GM12878 (cell line): ENCODE measurements around the gene ABCB10. TPM values are rescaled to one million over a fixed set of nuclear protein-coding genes. Genes with fewer than 3 reads are reported as not detected.

Source experiments
- RB1 ChIP-seq: fragments of 450-650 bp; formaldehyde crosslinking; IDR thresholded peaks from 2 replicates; pipeline ENCODE4 v1.6.1; 2017; ENCODE audit warnings: mild to moderate bottlenecking, borderline replicate concordance
- RFX5 ChIP-seq: IDR thresholded peaks from 2 replicates; pipeline ENCODE4 v1.6.1; 2011; ENCODE audit warnings: low read depth, low read length, improper control_type of control experiment
- SUZ12 ChIP-seq: fragments of 200-600 bp; sonication (generic); IDR thresholded peaks from one replicate; pipeline ENCODE4 v1.6.1; 2018; ENCODE audit warnings: antibody characterized with exemption, mild to moderate bottlenecking; ENCODE audit not compliant: unreplicated experiment
- polyA plus RNA-seq, 11 experiments: library from polyadenylated mRNA; depleted of rRNA in 4 of 11; unstranded in 6 of 11; stranded (reverse) in 5 of 11; fragments of >200 nt; fragmentation: Nextera tagmentation in 4 of 11; fragmentation: Illumina TruSeq in 1 of 11; extraction: Ambion mirVana in 4 of 11; extraction: Trizol in 1 of 11; gene quantifications; 1 replicate in 1 of 11; 2 replicates in 10 of 11; pipeline versions ENCODE4 v1.2.1 to v1.2.3, GENCODE V29; 2011 to 2016; ENCODE audit warnings: inconsistent platforms in 2 of 11, missing spikeins in 2 of 11, low read depth in 1 of 11
- total RNA-seq, 4 experiments: library from RNA; depleted of rRNA in 3 of 4; stranded (reverse); fragments of >200 nt in 3 of 4; fragmentation: Illumina TruSeq in 1 of 4; extraction: Trizol in 1 of 4; gene quantifications; 2 replicates each; pipeline versions ENCODE4 v1.2.1 to v1.2.3, GENCODE V29; 2013 to 2021
- TF ChIP-seq, protein P1 (sequence below): fragments of 450-650 bp; formaldehyde crosslinking; IDR thresholded peaks from 2 replicates; pipeline ENCODE4 v1.4.0; 2020; ENCODE audit warnings: mild to moderate bottlenecking, moderate library complexity
- TF ChIP-seq, protein P2 (sequence below): IDR thresholded peaks from 2 replicates; pipeline ENCODE4 v1.6.1; 2011; ENCODE audit warnings: low read depth, mild to moderate bottlenecking, low read length, moderate library complexity, borderline replicate concordance; ENCODE audit errors: extremely low read depth
- TF ChIP-seq, protein P3 (sequence below): fragments of 450-650 bp; IDR thresholded peaks from 2 replicates; pipeline ENCODE4 v1.6.1; 2017; ENCODE audit warnings: low read depth, mild to moderate bottlenecking, moderate library complexity
- TF ChIP-seq, protein P4 (sequence below): IDR thresholded peaks from 2 replicates; pipeline ENCODE4 v1.6.1; 2012; ENCODE audit warnings: low read length, inconsistent platforms

Gene ABCB10
- total and polyA plus RNA-seq, 10 of the 15 experiments (the other 5 are each of a cell fraction or from before 2014, with no cell fraction given) = 8.0 to 30.5 (median 16.7) TPM

DNA sequence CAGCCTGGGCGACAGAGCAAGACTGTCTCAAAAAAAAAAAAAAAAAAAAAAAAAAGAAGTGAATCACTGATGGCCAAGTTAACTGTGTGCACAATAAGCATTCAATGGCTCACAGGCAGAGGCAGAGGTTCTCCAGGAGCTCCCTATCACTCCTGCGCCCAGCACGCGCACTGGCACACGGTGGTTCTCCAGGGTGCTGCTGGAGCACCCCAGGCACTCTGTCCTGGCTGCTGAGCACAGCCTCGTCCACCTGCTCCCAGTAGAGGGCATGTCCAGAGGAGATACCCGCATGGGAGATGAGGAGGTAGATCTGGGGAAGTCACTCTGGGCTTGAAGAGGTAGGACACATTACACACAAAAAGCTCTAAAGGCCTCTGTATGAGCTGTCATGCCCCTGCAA lies 28.9 kb downstream of the ABCB10 start (continued):
- TF ChIP-seq, protein P1, sequence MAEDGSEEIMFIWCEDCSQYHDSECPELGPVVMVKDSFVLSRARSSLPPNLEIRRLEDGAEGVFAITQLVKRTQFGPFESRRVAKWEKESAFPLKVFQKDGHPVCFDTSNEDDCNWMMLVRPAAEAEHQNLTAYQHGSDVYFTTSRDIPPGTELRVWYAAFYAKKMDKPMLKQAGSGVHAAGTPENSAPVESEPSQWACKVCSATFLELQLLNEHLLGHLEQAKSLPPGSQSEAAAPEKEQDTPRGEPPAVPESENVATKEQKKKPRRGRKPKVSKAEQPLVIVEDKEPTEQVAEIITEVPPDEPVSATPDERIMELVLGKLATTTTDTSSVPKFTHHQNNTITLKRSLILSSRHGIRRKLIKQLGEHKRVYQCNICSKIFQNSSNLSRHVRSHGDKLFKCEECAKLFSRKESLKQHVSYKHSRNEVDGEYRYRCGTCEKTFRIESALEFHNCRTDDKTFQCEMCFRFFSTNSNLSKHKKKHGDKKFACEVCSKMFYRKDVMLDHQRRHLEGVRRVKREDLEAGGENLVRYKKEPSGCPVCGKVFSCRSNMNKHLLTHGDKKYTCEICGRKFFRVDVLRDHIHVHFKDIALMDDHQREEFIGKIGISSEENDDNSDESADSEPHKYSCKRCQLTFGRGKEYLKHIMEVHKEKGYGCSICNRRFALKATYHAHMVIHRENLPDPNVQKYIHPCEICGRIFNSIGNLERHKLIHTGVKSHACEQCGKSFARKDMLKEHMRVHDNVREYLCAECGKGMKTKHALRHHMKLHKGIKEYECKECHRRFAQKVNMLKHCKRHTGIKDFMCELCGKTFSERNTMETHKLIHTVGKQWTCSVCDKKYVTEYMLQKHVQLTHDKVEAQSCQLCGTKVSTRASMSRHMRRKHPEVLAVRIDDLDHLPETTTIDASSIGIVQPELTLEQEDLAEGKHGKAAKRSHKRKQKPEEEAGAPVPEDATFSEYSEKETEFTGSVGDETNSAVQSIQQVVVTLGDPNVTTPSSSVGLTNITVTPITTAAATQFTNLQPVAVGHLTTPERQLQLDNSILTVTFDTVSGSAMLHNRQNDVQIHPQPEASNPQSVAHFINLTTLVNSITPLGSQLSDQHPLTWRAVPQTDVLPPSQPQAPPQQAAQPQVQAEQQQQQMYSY (CRISPR knock-in tag) = no peak
- TF ChIP-seq, protein P2, sequence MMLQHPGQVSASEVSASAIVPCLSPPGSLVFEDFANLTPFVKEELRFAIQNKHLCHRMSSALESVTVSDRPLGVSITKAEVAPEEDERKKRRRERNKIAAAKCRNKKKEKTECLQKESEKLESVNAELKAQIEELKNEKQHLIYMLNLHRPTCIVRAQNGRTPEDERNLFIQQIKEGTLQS = no peak
- TF ChIP-seq RFX5 = no peak
- no peak for TF ChIP-seq SUZ12
- TF ChIP-seq, protein P3, sequence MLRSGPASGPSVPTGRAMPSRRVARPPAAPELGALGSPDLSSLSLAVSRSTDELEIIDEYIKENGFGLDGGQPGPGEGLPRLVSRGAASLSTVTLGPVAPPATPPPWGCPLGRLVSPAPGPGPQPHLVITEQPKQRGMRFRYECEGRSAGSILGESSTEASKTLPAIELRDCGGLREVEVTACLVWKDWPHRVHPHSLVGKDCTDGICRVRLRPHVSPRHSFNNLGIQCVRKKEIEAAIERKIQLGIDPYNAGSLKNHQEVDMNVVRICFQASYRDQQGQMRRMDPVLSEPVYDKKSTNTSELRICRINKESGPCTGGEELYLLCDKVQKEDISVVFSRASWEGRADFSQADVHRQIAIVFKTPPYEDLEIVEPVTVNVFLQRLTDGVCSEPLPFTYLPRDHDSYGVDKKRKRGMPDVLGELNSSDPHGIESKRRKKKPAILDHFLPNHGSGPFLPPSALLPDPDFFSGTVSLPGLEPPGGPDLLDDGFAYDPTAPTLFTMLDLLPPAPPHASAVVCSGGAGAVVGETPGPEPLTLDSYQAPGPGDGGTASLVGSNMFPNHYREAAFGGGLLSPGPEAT = no peak
- TF ChIP-seq, protein P4, sequence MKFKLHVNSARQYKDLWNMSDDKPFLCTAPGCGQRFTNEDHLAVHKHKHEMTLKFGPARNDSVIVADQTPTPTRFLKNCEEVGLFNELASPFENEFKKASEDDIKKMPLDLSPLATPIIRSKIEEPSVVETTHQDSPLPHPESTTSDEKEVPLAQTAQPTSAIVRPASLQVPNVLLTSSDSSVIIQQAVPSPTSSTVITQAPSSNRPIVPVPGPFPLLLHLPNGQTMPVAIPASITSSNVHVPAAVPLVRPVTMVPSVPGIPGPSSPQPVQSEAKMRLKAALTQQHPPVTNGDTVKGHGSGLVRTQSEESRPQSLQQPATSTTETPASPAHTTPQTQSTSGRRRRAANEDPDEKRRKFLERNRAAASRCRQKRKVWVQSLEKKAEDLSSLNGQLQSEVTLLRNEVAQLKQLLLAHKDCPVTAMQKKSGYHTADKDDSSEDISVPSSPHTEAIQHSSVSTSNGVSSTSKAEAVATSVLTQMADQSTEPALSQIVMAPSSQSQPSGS = no peak
- no peak for TF ChIP-seq RB1
